SU-DHL-6 (cell line): ENCODE measurements around the gene SLC27A4.

ENCODE experiments used
- H2AFZ ChIP-seq: fragments of 200-600 bp; sonication (generic); 2 replicates; pipeline ENCODE4 v1.6.1; 2014; ENCODE audit warnings: low read depth, mild to moderate bottlenecking, moderate library complexity, mixed read lengths, antibody characterized with exemption, low read length; ENCODE audit not compliant: severe bottlenecking
- H3F3A ChIP-seq: fragments of 200-600 bp; shearing (Covaris generic); 2 replicates; pipeline ENCODE4 v1.6.0; 2016; ENCODE audit warnings: antibody characterized with exemption, mild to moderate bottlenecking; ENCODE audit not compliant: insufficient read depth
- H3K27ac ChIP-seq: fragments of 200-600 bp; sonication (generic); 2 replicates; pipeline ENCODE4 v1.5.1; 2016; ENCODE audit warnings: low read depth, mild to moderate bottlenecking, low read length, moderate library complexity, mixed read lengths
- H3K27me3 ChIP-seq: fragments of 200-600 bp; sonication (generic), shearing (Covaris generic); 2 replicates; pipeline ENCODE4 v1.6.0; 2014; ENCODE audit warnings: mild to moderate bottlenecking, low read length
- H3K36me3 ChIP-seq: fragments of 200-600 bp; sonication (generic); 2 replicates; pipeline ENCODE4 v1.6.1; 2014; ENCODE audit warnings: mild to moderate bottlenecking, low read length, mixed read lengths
- H3K4me2 ChIP-seq: fragments of 300-600, 200-600 bp; shearing (Covaris generic), sonication (generic); 2 replicates; pipeline ENCODE4 v1.6.0; 2014; ENCODE audit warnings: low read length, low read depth, mild to moderate bottlenecking; ENCODE audit not compliant: poor library complexity, severe bottlenecking
- H3K4me3 ChIP-seq: fragments of 200-600 bp; sonication (generic); 2 replicates; pipeline ENCODE4 v1.5.1; 2014; ENCODE audit warnings: antibody characterized with exemption, low read length, mild to moderate bottlenecking, mixed read lengths; ENCODE audit not compliant: insufficient read depth, poor library complexity, severe bottlenecking
- H3K79me2 ChIP-seq: fragments of 200-600 bp; sonication (generic); 2 replicates; pipeline ENCODE4 v1.6.1; 2014; ENCODE audit warnings: mild to moderate bottlenecking, low read length, moderate library complexity; ENCODE audit not compliant: insufficient read depth
- H3K9ac ChIP-seq: fragments of 200-600 bp; sonication (generic); 2 replicates; pipeline ENCODE4 v1.7.0; 2014; ENCODE audit warnings: mild to moderate bottlenecking, low read length
- H3K9me2 ChIP-seq: fragments of 200-600 bp; sonication (generic); replicated peaks from 2 replicates; pipeline ENCODE4 v1.6.1; 2014; ENCODE audit warnings: low read length; ENCODE audit not compliant: insufficient read depth
- H3K9me3 ChIP-seq: fragments of 200-600 bp; sonication (generic); 2 replicates; pipeline ENCODE4 v1.6.1; 2014; ENCODE audit warnings: low read length, mixed read lengths; ENCODE audit not compliant: insufficient read depth
- H4K20me1 ChIP-seq: fragments of 200-600 bp; sonication (generic); 2 replicates; pipeline ENCODE4 v1.6.1; 2014; ENCODE audit warnings: low read depth, mild to moderate bottlenecking, antibody characterized with exemption, low read length, moderate library complexity, mixed read lengths
- EZH2phosphoT487 ChIP-seq: fragments of 200-600 bp; sonication (generic), shearing (Covaris generic); conservative IDR thresholded peaks from 2 replicates; pipeline ENCODE4 v1.6.1; 2018; ENCODE audit warnings: mild to moderate bottlenecking, antibody characterized with exemption, low read length, moderate library complexity, mixed read lengths
- TF ChIP-seq, protein P1 (sequence below): fragments of 200-600 bp; sonication (generic); IDR thresholded peaks from one replicate; pipeline ENCODE4 v1.5.1; 2017; ENCODE audit warnings: antibody characterized with exemption, mild to moderate bottlenecking, low read length, moderate library complexity; ENCODE audit not compliant: insufficient read depth, poor library complexity, severe bottlenecking

Gene SLC27A4

DNA sequence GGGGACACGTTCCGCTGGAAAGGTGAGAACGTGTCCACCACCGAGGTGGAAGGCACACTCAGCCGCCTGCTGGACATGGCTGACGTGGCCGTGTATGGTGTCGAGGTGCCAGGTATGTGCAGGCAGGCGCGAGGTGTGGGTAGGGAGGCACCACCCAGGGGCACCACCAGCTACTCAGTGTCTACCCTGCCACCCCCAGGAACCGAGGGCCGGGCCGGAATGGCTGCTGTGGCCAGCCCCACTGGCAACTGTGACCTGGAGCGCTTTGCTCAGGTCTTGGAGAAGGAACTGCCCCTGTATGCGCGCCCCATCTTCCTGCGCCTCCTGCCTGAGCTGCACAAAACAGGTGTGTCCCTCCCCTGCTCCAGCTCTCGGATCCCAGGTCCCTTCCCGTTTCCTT lies 15.1 kb downstream of the SLC27A4 start:
- H3K9me3 ChIP-seq = no peaks in the 10 kb centered on the region
- H3K9me2 ChIP-seq = no peaks in the 10 kb centered on the region
- H3K27ac ChIP-seq = no peak overlapping the region
- H3K4me2 ChIP-seq = no peak overlapping the region
- no peaks in the 10 kb centered on the region for H3F3A ChIP-seq
- no peaks in the 10 kb centered on the region for H3K79me2 ChIP-seq
- H4K20me1 ChIP-seq = no peaks in the 10 kb centered on the region
- H2AFZ ChIP-seq = no peak overlapping the region
- no peaks in the 10 kb centered on the region for H3K27me3 ChIP-seq
- no peak overlapping the region for H3K4me3 ChIP-seq
- H3K36me3 ChIP-seq = no peaks in the 10 kb centered on the region
- TF ChIP-seq, protein P1, sequence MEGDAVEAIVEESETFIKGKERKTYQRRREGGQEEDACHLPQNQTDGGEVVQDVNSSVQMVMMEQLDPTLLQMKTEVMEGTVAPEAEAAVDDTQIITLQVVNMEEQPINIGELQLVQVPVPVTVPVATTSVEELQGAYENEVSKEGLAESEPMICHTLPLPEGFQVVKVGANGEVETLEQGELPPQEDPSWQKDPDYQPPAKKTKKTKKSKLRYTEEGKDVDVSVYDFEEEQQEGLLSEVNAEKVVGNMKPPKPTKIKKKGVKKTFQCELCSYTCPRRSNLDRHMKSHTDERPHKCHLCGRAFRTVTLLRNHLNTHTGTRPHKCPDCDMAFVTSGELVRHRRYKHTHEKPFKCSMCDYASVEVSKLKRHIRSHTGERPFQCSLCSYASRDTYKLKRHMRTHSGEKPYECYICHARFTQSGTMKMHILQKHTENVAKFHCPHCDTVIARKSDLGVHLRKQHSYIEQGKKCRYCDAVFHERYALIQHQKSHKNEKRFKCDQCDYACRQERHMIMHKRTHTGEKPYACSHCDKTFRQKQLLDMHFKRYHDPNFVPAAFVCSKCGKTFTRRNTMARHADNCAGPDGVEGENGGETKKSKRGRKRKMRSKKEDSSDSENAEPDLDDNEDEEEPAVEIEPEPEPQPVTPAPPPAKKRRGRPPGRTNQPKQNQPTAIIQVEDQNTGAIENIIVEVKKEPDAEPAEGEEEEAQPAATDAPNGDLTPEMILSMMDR = no peak
- no peak for TF ChIP-seq EZH2phosphoT487
- no peak overlapping the region for H3K9ac ChIP-seq

DNA sequence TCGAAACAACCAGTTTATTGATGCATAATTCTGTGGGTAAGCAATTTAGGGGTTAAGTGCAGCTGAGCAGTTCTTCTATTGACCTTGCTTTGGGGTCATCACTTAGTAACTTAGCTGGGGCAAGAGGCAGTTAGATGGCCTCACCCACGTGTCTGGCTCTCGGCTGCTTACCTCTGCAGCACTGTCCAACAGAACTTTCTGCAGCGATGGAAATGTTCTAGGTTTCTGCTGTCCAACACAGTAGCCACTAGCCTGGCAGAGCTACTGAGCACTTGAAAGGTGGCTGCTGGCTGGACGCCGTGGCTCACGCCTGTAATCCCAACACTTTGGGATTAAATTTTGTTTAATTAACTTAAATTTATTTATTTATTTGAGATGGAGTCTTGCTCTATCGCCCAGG lies 17.8 kb downstream of the SLC27A4 start:
- Histone ChIP-seq H3K9me2 (no peaks in the 10 kb centered on the region), H3K36me3 (no peaks in the 10 kb centered on the region), H3F3A (no peaks in the 10 kb centered on the region), H3K9me3 (no peaks in the 10 kb centered on the region), H2AFZ (no peak overlapping the region), H3K4me2 (no peak overlapping the region), H3K27me3 (no peaks in the 10 kb centered on the region), H3K9ac (no peak overlapping the region), H3K4me3 (no peak overlapping the region), H4K20me1 (no peaks in the 10 kb centered on the region), H3K79me2 (no peaks in the 10 kb centered on the region), H3K27ac (no peak overlapping the region)
- TF ChIP-seq, protein P1 = no peak
- no peak for TF ChIP-seq EZH2phosphoT487

DNA sequence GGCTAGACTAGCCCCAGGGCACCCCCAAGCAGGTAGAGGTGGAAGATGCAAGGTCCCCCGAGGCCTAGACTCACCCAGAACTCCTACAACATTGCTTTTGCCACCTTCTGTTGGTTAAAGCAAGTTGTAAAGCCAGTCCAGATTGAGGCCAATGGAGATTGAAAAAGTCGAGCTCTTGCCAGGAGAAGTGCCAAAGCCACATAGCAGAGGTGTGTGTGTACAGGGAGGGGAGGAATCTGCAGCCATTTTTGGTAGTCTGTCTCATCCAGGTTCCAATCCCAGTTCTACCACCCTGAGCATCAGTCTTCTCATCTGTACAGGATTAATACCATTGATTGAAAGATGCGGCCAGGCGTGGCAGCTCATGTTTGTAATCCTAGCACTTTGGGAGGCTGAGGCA lies 18.5 kb downstream of the SLC27A4 start:
- H3K27ac ChIP-seq = no peak overlapping the region
- H3K9ac ChIP-seq = no peak overlapping the region
- no peak overlapping the region for H3K4me2 ChIP-seq
- no peaks in the 10 kb centered on the region for H3K27me3 ChIP-seq
- no peak overlapping the region for H3K4me3 ChIP-seq
- H3K9me3 ChIP-seq = no peaks in the 10 kb centered on the region
- no peaks in the 10 kb centered on the region for H3K79me2 ChIP-seq
- H3K36me3 ChIP-seq = no peaks in the 10 kb centered on the region
- TF ChIP-seq, protein P1 = no peak
- H3F3A ChIP-seq = no peaks in the 10 kb centered on the region
- H2AFZ ChIP-seq = no peak overlapping the region
- no peaks in the 10 kb centered on the region for H4K20me1 ChIP-seq
- H3K9me2 ChIP-seq = no peaks in the 10 kb centered on the region

DNA sequence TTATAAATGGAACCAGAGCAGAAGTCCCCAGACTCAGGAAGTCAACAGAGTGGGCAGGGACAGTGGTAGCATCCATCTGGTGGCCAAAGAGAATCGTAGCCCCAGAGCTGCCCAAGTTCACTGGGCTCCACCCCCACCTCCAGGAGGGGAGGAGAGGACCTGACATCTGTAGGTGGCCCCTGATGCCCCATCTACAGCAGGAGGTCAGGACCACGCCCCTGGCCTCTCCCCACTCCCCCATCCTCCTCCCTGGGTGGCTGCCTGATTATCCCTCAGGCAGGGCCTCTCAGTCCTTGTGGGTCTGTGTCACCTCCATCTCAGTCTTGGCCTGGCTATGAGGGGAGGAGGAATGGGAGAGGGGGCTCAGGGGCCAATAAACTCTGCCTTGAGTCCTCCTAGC lies 20.5 kb downstream of the SLC27A4 start:
- Histone ChIP-seq H3K9ac (no peak overlapping the region), H3K4me2 (no peak overlapping the region), H2AFZ (no peak overlapping the region)

More for the DNA sequence above, 20.5 kb downstream of the SLC27A4 start:
- no peak for TF ChIP-seq EZH2phosphoT487
- TF ChIP-seq, protein P1 = no peak
- H3K36me3 ChIP-seq = no peaks in the 10 kb centered on the region
- H3K9me3 ChIP-seq = no peaks in the 10 kb centered on the region
- H3K9me2 ChIP-seq = no peaks in the 10 kb centered on the region
- no peaks in the 10 kb centered on the region for H4K20me1 ChIP-seq
- H3K27me3 ChIP-seq = no peaks in the 10 kb centered on the region
- H3K79me2 ChIP-seq = no peaks in the 10 kb centered on the region
- H3K27ac ChIP-seq = no peak overlapping the region
- H3K4me3 ChIP-seq = no peak overlapping the region
- no peaks in the 10 kb centered on the region for H3F3A ChIP-seq
